CD4-positive, alpha-beta T cell (primary cell): ENCODE data around the gene PCSK4. TPM values are rescaled to one million over a fixed set of nuclear protein-coding genes. Genes with fewer than 3 reads are reported as not detected.
A peak's percentile ranks its signal among the peaks of the same experiment; 100 is the strongest.

Experiments used
- ATAC-seq: fragments of 200-7000 bp; cut with Tn5 transposase; one replicate; pipeline ENCODE4 v1.10.0; 2022; ENCODE audit warnings: mild to moderate bottlenecking; ENCODE audit not compliant: poor library complexity
- CTCF ChIA-PET: fragments of 350-600 bp; sonication (Branson Sonifier 250); formaldehyde crosslinking; loops from one replicate; lab custom pipeline; 2021; ENCODE audit warnings: antibody characterized with exemption, inconsistent platforms; lab: Charles Lee
- POLR2A ChIA-PET: fragments of 350-600 bp; sonication (Branson Sonifier 250); formaldehyde crosslinking; loops from one replicate; lab custom pipeline; 2021; ENCODE audit warnings: antibody characterized with exemption, inconsistent platforms; lab: Charles Lee
- DNase-seq, 14 experiments: peaks; one replicate each; pipeline ENCODE4 v3.0.0-alpha.2; 2013 to 2020; ENCODE audit warnings: mixed read lengths in 2 of 14
- H3K27ac ChIP-seq, 2 donors: one replicate each; pipeline versions ENCODE4 v1.5.1 to v1.7.0; 2013; ENCODE audit warnings: low read length in 2 of 2, low read depth in 1 of 2, mild to moderate bottlenecking in 1 of 2
- H3K27me3 ChIP-seq, 2 experiments: 1 replicate in 1 of 2; 2 replicates in 1 of 2; pipeline versions ENCODE4 v1.6.1 to v1.7.0; 2013; ENCODE audit warnings: low read length in 2 of 2, control low read depth in 1 of 2, mild to moderate bottlenecking in 1 of 2, moderate library complexity in 1 of 2; ENCODE audit not compliant: insufficient read depth in 2 of 2, control insufficient read depth in 1 of 2
- H3K36me3 ChIP-seq: one replicate; pipeline ENCODE4 v1.6.1; 2013; ENCODE audit warnings: low read length, control low read depth; ENCODE audit not compliant: insufficient read depth
- H3K4me1 ChIP-seq: one replicate; pipeline ENCODE4 v1.6.1; 2013; ENCODE audit warnings: low read length, control low read depth; ENCODE audit not compliant: insufficient read depth
- H3K4me3 ChIP-seq: one replicate; pipeline ENCODE4 v1.5.1; 2013; ENCODE audit warnings: mild to moderate bottlenecking, low read length, moderate library complexity
- H3K9me3 ChIP-seq, 2 experiments: 1 replicate in 1 of 2; 2 replicates in 1 of 2; pipeline versions ENCODE4 v1.6.1 to v1.7.0; 2013; ENCODE audit warnings: low read length in 2 of 2, mild to moderate bottlenecking in 2 of 2, control low read depth in 1 of 2, moderate library complexity in 1 of 2; ENCODE audit not compliant: control insufficient read depth in 1 of 2, insufficient read depth in 1 of 2
- H3K27ac Mint-ChIP-seq: one replicate; pipeline ENCODE4 v1.8.0; 2020; ENCODE audit warnings: mixed read lengths
- H3K27me3 Mint-ChIP-seq: one replicate; pipeline ENCODE4 v1.8.0; 2021; ENCODE audit warnings: mixed read lengths
- H3K36me3 Mint-ChIP-seq: one replicate; pipeline ENCODE4 v1.8.0; 2021; ENCODE audit warnings: low read depth, mixed read lengths
- H3K4me1 Mint-ChIP-seq: one replicate; pipeline ENCODE4 v1.8.0; 2021; ENCODE audit warnings: low read depth, mixed read lengths
- H3K4me3 Mint-ChIP-seq: one replicate; pipeline ENCODE4 v1.8.0; 2020; ENCODE audit warnings: mild to moderate bottlenecking, mixed read lengths
- H3K9me3 Mint-ChIP-seq: one replicate; pipeline ENCODE4 v1.8.0; 2020; ENCODE audit warnings: mixed read lengths
- intact Hi-C, 2 experiments: fragments of 100-400 bp; cut with DNase I in 1 of 2; cut with micrococcal nuclease in 1 of 2; formaldehyde crosslinking; loops; one replicate each; pipeline versions ENCODE4 v1.15.1 to v1.9.0; 2023 to 2025; cut with DNase I, micrococcal nuclease
- total RNA-seq, 174 experiments: library from RNA in 2 of 174; stranded (reverse) in 2 of 174; gene quantifications; one replicate each; pipeline ENCODE4 v1.2.3 and lab custom pipeline; 2021 to 2026
- TF ChIP-seq, protein P1 (sequence below): fragments of 200-600 bp; IDR thresholded peaks from one replicate; pipeline ENCODE4 v1.8.0; 2022; ENCODE audit warnings: antibody characterized with exemption, mild to moderate bottlenecking

The PCSK4 gene
- total RNA-seq, 2 experiments from 2014 or later: 4.2 to 5.2 TPM

GRCh38 chr19:1509602-1510441, 19.7 kb upstream of the PCSK4 start:
- Mint-ChIP-seq H3K9me3 (no peaks in the 10 kb centered on the region), H3K36me3 (no peaks in the 10 kb centered on the region), H3K27me3 (peaks cover 25% of the 10 kb centered on the region), H3K4me3 (peak overlapping the region; percentile 1), H3K27ac (peak overlapping the region; percentile 6), H3K4me1 (peaks cover 27% of the 10 kb centered on the region)
- Histone ChIP-seq H3K9me3 (peaks cover 0 to 28% of the 10 kb centered on the region in 2 experiments), H3K4me3 (no peak overlapping the region), H3K36me3 (no peaks in the 10 kb centered on the region), H3K27ac (no peak overlapping the region), H3K4me1 (peaks cover 43% of the 10 kb centered on the region), H3K27me3 (no peaks in the 10 kb centered on the region)
- ATAC-seq (no peak), DNase-seq (no peak)
- CTCF ChIA-PET: interaction anchor here (1.2 kb wide), 1 partner anchor 36 kb away, joined by 5 read pairs; no protein-coding TSS in a partner anchor
- intact Hi-C loops: loop anchor here (5.0 kb wide), 2 partner anchors 33 to 73 kb away; partner anchors contain the start of genes C19orf25 (in 1 of the 2) and RPS15 (in 1 of the 2)
- POLR2A ChIA-PET: interaction anchor here (2.0 kb wide), 1 partner anchor 19 kb away, joined by 7 read pairs; the partner anchor contains the start of genes PCSK4 and REEP6
- TF ChIP-seq, protein P1, sequence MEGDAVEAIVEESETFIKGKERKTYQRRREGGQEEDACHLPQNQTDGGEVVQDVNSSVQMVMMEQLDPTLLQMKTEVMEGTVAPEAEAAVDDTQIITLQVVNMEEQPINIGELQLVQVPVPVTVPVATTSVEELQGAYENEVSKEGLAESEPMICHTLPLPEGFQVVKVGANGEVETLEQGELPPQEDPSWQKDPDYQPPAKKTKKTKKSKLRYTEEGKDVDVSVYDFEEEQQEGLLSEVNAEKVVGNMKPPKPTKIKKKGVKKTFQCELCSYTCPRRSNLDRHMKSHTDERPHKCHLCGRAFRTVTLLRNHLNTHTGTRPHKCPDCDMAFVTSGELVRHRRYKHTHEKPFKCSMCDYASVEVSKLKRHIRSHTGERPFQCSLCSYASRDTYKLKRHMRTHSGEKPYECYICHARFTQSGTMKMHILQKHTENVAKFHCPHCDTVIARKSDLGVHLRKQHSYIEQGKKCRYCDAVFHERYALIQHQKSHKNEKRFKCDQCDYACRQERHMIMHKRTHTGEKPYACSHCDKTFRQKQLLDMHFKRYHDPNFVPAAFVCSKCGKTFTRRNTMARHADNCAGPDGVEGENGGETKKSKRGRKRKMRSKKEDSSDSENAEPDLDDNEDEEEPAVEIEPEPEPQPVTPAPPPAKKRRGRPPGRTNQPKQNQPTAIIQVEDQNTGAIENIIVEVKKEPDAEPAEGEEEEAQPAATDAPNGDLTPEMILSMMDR: no peak

DNA sequence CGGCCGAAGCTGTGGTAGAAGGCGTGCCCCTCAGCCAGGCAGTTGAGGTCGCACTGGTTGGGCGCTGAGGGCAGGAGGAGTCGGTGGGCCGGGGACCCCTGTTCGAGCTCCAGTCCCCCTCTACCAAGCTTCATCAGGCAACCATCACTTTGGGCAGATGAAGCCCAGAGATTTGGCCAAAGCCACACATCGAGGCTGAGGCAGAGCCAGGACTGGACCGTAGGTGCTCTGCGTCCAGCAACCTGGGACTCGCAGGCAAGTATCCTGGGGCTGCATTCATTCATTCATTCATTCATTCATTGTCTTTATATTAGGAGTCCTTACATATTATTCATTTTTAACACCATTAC, 18.3 kb upstream of the PCSK4 start:
- DNase-seq: no peak
- peaks cover 21% of the 10 kb centered on the region for H3K27me3 Mint-ChIP-seq
- Histone ChIP-seq H3K4me1 (peaks cover 42% of the 10 kb centered on the region), H3K36me3 (no peaks in the 10 kb centered on the region), H3K27ac (no peak overlapping the region), H3K9me3 (peaks cover 0 to 35% of the 10 kb centered on the region in 2 experiments), H3K27me3 (peaks cover 6% of the 10 kb centered on the region in 2 experiments), H3K4me3 (no peak overlapping the region)
- H3K27ac Mint-ChIP-seq: no peak overlapping the region
- no peaks in the 10 kb centered on the region for H3K9me3 Mint-ChIP-seq
- no peak overlapping the region for H3K4me3 Mint-ChIP-seq
- TF ChIP-seq, protein P1: no peak
- intact Hi-C loops: loop anchor here in 1 of 2 experiments (1.0 kb wide), 1 partner anchor 17 kb away; the partner anchor contains the start of gene REEP6
- peaks cover 27% of the 10 kb centered on the region for H3K4me1 Mint-ChIP-seq
- ATAC-seq: no peak
- CTCF ChIA-PET: interaction anchor here (0.6 to 1.2 kb wide), 2 partner anchors 37 to 219 kb away, joined by 3 to 5 read pairs; no protein-coding TSS in a partner anchor
- POLR2A ChIA-PET: interaction anchor here (2.0 kb wide), 1 partner anchor 18 kb away, joined by 7 read pairs; the partner anchor contains the start of genes PCSK4 and REEP6
- no peaks in the 10 kb centered on the region for H3K36me3 Mint-ChIP-seq

GRCh38 chr19:1507763-1508506, 17.8 kb upstream of the PCSK4 start:
- intact Hi-C loops: loop anchor here (1.0 kb wide), 2 partner anchors 17 to 18 kb away; partner anchors contain the start of genes PCSK4 (in 1 of the 2) and REEP6 (in 1 of the 2)
- Mint-ChIP-seq H3K4me1 (peaks cover 27% of the 10 kb centered on the region), H3K36me3 (no peaks in the 10 kb centered on the region), H3K9me3 (no peaks in the 10 kb centered on the region), H3K27ac (peak overlapping the region; percentile 87), H3K4me3 (peak overlapping the region; percentile 87), H3K27me3 (peaks cover 23% of the 10 kb centered on the region)
- H3K9me3 ChIP-seq: peaks cover 0 to 40% of the 10 kb centered on the region in 2 experiments
- peak overlapping the region in 1 of 2 donors; percentile 62 for H3K27ac ChIP-seq
- ChIA-PET POLR2A (interaction anchor here (2.0 kb wide), 1 partner anchor 17 kb away, joined by 7 read pairs; the partner anchor contains the start of genes PCSK4 and REEP6), CTCF (interaction anchor here (0.6 kb wide), 1 partner anchor 219 kb away, joined by 3 read pairs; no protein-coding TSS in a partner anchor)
- peaks cover 44% of the 10 kb centered on the region for H3K4me1 ChIP-seq
- ATAC-seq (peak; percentile 90), DNase-seq (peak; percentile 86 to 97 (median 92))
- H3K36me3 ChIP-seq: no peaks in the 10 kb centered on the region
- H3K4me3 ChIP-seq: peak overlapping the region; percentile 54
- peaks cover 10 to 11% of the 10 kb centered on the region in 2 experiments for H3K27me3 ChIP-seq
- TF ChIP-seq, protein P1: no peak
